Measurements from ENCODE around the gene UFC1. TPM values are rescaled to one million over a fixed set of nuclear protein-coding genes. Genes with fewer than 3 reads are reported as not detected.
A peak's percentile ranks its signal among the peaks of the same experiment; 100 is the strongest.

Gene UFC1
- total and polyA plus RNA-seq, 2 of the 13 experiments (the other 11 are each of a cell fraction or from before 2014, with no cell fraction given), result 72.8 to 85.2 TPM

DNA sequence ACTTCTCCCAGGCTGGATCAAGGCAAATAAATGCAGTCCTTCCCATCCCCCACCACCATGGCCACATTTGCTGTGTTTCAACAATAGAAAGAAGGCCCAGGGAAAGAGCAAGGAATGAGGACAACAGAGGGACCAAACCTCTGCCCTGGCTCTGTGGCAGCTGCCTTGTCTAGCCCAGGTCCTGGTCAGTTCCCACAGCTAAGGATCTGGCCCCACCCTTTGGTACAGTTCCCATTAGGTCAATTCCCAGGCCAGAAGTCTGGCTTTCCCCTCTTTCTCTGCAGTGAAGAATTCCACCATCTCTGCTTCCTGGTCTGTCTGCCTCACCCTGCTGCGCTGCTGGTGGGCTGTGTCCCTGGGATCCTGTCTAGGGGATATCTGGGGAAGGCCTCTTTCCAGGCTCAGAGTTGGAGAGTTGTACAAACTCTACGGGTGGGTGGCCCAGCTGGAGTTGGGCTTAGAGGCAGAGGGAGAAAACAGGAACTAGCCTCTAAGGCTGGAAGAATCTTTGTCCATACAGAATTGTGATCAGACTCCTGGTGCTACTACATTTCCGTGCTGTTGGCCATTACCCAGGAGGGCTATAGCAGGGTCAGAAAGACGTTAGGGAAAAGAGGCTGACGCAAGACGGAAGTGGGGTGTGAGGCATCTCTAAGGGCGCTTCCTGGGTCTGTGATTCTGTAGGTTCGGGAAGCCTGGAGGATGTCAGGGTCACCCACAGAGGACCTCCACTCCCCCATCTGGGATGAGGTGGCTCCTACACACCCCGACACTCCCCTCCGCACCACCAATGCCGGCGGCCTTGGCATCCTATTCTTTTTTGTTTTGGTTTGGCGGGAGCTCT, 47.4 kb downstream of the UFC1 start (continued):
- TF ChIP-seq, protein P1, sequence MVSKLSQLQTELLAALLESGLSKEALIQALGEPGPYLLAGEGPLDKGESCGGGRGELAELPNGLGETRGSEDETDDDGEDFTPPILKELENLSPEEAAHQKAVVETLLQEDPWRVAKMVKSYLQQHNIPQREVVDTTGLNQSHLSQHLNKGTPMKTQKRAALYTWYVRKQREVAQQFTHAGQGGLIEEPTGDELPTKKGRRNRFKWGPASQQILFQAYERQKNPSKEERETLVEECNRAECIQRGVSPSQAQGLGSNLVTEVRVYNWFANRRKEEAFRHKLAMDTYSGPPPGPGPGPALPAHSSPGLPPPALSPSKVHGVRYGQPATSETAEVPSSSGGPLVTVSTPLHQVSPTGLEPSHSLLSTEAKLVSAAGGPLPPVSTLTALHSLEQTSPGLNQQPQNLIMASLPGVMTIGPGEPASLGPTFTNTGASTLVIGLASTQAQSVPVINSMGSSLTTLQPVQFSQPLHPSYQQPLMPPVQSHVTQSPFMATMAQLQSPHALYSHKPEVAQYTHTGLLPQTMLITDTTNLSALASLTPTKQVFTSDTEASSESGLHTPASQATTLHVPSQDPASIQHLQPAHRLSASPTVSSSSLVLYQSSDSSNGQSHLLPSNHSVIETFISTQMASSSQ (IDR thresholded peaks at IDR 0.05; ENCODE audit: low read depth), result no peak
- TF ChIP-seq, protein P1 (CRISPR knock-in tag; IDR thresholded peaks at IDR 0.05; ENCODE audit: borderline replicate concordance), result no peak
- TF ChIP-seq FOXK1 (CRISPR knock-in tag; IDR thresholded peaks at IDR 0.05; ENCODE audit: borderline replicate concordance, low read depth) (no peak), ZFP37 (CRISPR knock-in tag; IDR thresholded peaks at IDR 0.05; ENCODE audit: borderline replicate concordance) (no peak), KLF11 (CRISPR knock-in tag; IDR thresholded peaks at IDR 0.05) (no peak), SMYD3 (CRISPR knock-in tag; IDR thresholded peaks at IDR 0.05) (no peak), NPAS2 (CRISPR knock-in tag; IDR thresholded peaks at IDR 0.05; ENCODE audit: borderline replicate concordance) (no peak), HNRNPK (IDR thresholded peaks at IDR 0.05; ENCODE audit: low read depth, low read length, poor library complexity, severe bottlenecking) (no peak), ZNF772 (CRISPR knock-in tag; IDR thresholded peaks at IDR 0.05) (no peak), POLR2A (IDR thresholded peaks at IDR 0.05; ENCODE audit: insufficient read depth in 1 of 2, low read depth in 2 of 2, low read length in 2 of 2) (0 out of 4 replicates have a peak, but pooled peaks of 1 of the 2 experiments have one; percentile 29), ZNF598 (CRISPR knock-in tag; IDR thresholded peaks at IDR 0.05; ENCODE audit: borderline replicate concordance) (no peak), MED8 (CRISPR knock-in tag; IDR thresholded peaks at IDR 0.05; ENCODE audit: insufficient replicate concordance) (no peak), ZSCAN22 (CRISPR knock-in tag; IDR thresholded peaks at IDR 0.05) (no peak), ZNF781 (CRISPR knock-in tag; IDR thresholded peaks at IDR 0.05; ENCODE audit: borderline replicate concordance, not compliant biosample characterization) (no peak), ZNF234 (CRISPR knock-in tag; conservative IDR thresholded peaks at IDR 0.05) (no peak)
- TF ChIP-seq, protein P2, sequence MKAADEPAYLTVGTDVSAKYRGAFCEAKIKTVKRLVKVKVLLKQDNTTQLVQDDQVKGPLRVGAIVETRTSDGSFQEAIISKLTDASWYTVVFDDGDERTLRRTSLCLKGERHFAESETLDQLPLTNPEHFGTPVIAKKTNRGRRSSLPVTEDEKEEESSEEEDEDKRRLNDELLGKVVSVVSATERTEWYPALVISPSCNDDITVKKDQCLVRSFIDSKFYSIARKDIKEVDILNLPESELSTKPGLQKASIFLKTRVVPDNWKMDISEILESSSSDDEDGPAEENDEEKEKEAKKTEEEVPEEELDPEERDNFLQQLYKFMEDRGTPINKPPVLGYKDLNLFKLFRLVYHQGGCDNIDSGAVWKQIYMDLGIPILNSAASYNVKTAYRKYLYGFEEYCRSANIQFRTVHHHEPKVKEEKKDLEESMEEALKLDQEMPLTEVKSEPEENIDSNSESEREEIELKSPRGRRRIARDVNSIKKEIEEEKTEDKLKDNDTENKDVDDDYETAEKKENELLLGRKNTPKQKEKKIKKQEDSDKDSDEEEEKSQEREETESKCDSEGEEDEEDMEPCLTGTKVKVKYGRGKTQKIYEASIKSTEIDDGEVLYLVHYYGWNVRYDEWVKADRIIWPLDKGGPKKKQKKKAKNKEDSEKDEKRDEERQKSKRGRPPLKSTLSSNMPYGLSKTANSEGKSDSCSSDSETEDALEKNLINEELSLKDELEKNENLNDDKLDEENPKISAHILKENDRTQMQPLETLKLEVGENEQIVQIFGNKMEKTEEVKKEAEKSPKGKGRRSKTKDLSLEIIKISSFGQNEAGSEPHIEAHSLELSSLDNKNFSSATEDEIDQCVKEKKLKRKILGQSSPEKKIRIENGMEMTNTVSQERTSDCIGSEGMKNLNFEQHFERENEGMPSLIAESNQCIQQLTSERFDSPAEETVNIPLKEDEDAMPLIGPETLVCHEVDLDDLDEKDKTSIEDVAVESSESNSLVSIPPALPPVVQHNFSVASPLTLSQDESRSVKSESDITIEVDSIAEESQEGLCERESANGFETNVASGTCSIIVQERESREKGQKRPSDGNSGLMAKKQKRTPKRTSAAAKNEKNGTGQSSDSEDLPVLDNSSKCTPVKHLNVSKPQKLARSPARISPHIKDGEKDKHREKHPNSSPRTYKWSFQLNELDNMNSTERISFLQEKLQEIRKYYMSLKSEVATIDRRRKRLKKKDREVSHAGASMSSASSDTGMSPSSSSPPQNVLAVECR (CRISPR knock-in tag; IDR thresholded peaks at IDR 0.05; ENCODE audit: borderline replicate concordance), result no peak
- TF ChIP-seq, protein P3, sequence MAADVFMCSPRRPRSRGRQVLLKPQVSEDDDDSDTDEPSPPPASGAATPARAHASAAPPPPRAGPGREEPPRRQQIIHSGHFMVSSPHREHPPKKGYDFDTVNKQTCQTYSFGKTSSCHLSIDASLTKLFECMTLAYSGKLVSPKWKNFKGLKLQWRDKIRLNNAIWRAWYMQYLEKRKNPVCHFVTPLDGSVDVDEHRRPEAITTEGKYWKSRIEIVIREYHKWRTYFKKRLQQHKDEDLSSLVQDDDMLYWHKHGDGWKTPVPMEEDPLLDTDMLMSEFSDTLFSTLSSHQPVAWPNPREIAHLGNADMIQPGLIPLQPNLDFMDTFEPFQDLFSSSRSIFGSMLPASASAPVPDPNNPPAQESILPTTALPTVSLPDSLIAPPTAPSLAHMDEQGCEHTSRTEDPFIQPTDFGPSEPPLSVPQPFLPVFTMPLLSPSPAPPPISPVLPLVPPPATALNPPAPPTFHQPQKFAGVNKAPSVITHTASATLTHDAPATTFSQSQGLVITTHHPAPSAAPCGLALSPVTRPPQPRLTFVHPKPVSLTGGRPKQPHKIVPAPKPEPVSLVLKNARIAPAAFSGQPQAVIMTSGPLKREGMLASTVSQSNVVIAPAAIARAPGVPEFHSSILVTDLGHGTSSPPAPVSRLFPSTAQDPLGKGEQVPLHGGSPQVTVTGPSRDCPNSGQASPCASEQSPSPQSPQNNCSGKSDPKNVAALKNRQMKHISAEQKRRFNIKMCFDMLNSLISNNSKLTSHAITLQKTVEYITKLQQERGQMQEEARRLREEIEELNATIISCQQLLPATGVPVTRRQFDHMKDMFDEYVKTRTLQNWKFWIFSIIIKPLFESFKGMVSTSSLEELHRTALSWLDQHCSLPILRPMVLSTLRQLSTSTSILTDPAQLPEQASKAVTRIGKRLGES (CRISPR knock-in tag; IDR thresholded peaks at IDR 0.05; ENCODE audit: borderline replicate concordance), result no peak

Measured in HepG2 (cell line).